ENCODE data around the gene CD3G. TPM values are rescaled to one million over a fixed set of nuclear protein-coding genes. Genes with fewer than 3 reads are reported as not detected.
A peak's percentile ranks its signal among the peaks of the same experiment; 100 is the strongest.

CD3G gene
- total RNA-seq, 2 experiments from 2014 or later, result 102 to 109 TPM

- H3K9me3 ChIP-seq (ENCODE audit: control insufficient read depth in 1 of 2, insufficient read depth in 1 of 2, low read length in 2 of 2), result no peaks in the 10 kb centered on the region
- peaks cover 28% of the 10 kb centered on the region for H3K4me1 ChIP-seq (ENCODE audit: insufficient read depth, low read length)
- no peak overlapping the region for H3K27ac ChIP-seq (ENCODE audit: low read depth in 1 of 2, low read length in 2 of 2)
- H3K4me3 ChIP-seq (ENCODE audit: low read length), result no peak overlapping the region
- peaks cover 11% of the 10 kb centered on the region for H3K36me3 ChIP-seq (ENCODE audit: insufficient read depth, low read length)
- Mint-ChIP-seq H3K9me3 (no peaks in the 10 kb centered on the region), H3K27ac (peak overlapping the region; percentile 99), H3K27me3 (peaks cover 8% of the 10 kb centered on the region), H3K36me3 (ENCODE audit: low read depth) (peaks cover 55% of the 10 kb centered on the region), H3K4me3 (peak overlapping the region; percentile 92), H3K4me1 (ENCODE audit: low read depth) (peaks cover 60% of the 10 kb centered on the region)
- intact Hi-C loops (cut with DNase I, micrococcal nuclease), result loop anchor here (2.0 to 5.0 kb wide), 3 partner anchors 13 to 79 kb away; partner anchors contain the start of genes CD3G (in 2 of the 2), ATP5MG (in 1 of the 2) and KMT2A (in 1 of the 2)
- DNase-seq (no peak), ATAC-seq (ENCODE audit: poor library complexity) (no peak)
- no peaks in the 10 kb centered on the region for H3K27me3 ChIP-seq (ENCODE audit: control insufficient read depth in 1 of 2, insufficient read depth in 2 of 2, low read length in 2 of 2)
- ChIA-PET POLR2A (no interaction called here), CTCF (no interaction called here)
- TF ChIP-seq CTCF (IDR thresholded peaks at IDR 0.05), result no peak
Observed at GRCh38 chr11:118358071-118358470, 13.9 kb downstream of the CD3G start.

DNA sequence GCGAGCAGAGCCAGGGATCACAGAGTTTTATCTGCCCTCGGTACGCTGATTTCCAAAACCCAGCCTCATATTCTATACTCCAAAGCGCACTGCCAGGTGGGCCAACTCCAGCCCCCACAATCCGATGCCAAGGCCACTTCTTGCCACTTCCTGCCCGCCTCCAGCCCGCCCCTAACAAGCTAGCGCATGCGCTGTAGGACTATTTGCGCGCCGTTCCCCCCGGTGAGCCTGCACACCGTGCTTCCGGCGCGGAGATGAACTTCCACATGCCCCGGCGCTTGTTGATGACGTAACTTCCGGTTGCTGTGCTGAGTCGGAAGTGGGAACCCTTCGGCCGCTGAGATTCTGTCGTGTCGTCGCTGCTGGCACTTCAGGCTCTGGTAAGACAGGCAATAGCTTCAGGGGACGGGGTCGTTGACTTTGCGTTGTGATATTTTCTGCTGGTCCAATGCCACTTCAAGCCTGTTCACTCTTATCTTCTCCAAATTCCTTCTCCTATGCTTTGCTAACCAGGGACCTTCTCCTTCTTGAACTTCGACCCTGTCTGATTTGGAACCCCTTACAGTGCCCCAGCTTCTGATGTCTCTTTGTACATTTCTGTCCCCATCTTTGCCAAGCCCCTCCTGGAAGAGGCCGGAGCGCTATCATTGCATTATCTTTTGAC is 15.3 kb downstream of the CD3G start, which contains the start of gene UBE4A:
Gene UBE4A (plus strand): TSS at position 306 of the 664 bp plus-strand sequence. CDS start 5,481 bp downstream, outside the sequence.
- H3K4me1 Mint-ChIP-seq (ENCODE audit: low read depth), result peaks cover 60% of the 10 kb centered on the region
- peak within 1 kb of the TSS; percentile 74 for H3K4me3 ChIP-seq (ENCODE audit: low read length)
- H3K4me3 Mint-ChIP-seq, result peak within 1 kb of the TSS; percentile 92
- H3K27ac ChIP-seq (ENCODE audit: low read depth in 1 of 2, low read length in 2 of 2), result peak within 1 kb of the TSS; percentile 89
- H3K4me1 ChIP-seq (ENCODE audit: insufficient read depth, low read length), result peaks cover 31% of the 10 kb centered on the region
- intact Hi-C loops (cut with DNase I, micrococcal nuclease), result loop anchor here (2.0 to 5.0 kb wide), 3 partner anchors 15 to 77 kb away; partner anchors contain the start of genes CD3G (in 2 of the 2), ATP5MG (in 1 of the 2) and KMT2A (in 1 of the 2)
- peak within 1 kb of the TSS; percentile 99 for H3K27ac Mint-ChIP-seq
- no peaks in the 10 kb centered on the region for H3K9me3 ChIP-seq (ENCODE audit: control insufficient read depth in 1 of 2, insufficient read depth in 1 of 2, low read length in 2 of 2)
- peaks cover 8% of the 10 kb centered on the region for H3K27me3 Mint-ChIP-seq
- DNase-seq (peak; percentile 95 to 99 (median 98)), ATAC-seq (ENCODE audit: poor library complexity) (peak; percentile 84)
- CTCF ChIA-PET, result interaction anchor here (1.0 to 1.9 kb wide), 3 partner anchors 17 to 161 kb away, joined by 5 to 7 read pairs (median 5); partner anchors contain the start of gene CD3D
- H3K9me3 Mint-ChIP-seq, result no peaks in the 10 kb centered on the region
- TF ChIP-seq CTCF (IDR thresholded peaks at IDR 0.05), result no peak
- peaks cover 12% of the 10 kb centered on the region for H3K36me3 ChIP-seq (ENCODE audit: insufficient read depth, low read length)
- POLR2A ChIA-PET, result interaction anchor here (0.7 to 1.9 kb wide), 22 partner anchors 15 to 214 kb away, joined by 3 to 32 read pairs (median 5); partner anchors contain the start of genes ARCN1, CD3D, CD3E and CD3G
- peaks cover 56% of the 10 kb centered on the region for H3K36me3 Mint-ChIP-seq (ENCODE audit: low read depth)
- no peaks in the 10 kb centered on the region for H3K27me3 ChIP-seq (ENCODE audit: control insufficient read depth in 1 of 2, insufficient read depth in 2 of 2, low read length in 2 of 2)

- Mint-ChIP-seq H3K4me1 (ENCODE audit: low read depth) (peaks cover 44% of the 10 kb centered on the region), H3K36me3 (ENCODE audit: low read depth) (peaks cover 84% of the 10 kb centered on the region), H3K27ac (no peak overlapping the region), H3K27me3 (no peaks in the 10 kb centered on the region), H3K4me3 (no peak overlapping the region), H3K9me3 (no peaks in the 10 kb centered on the region)
- no peak for TF ChIP-seq CTCF (IDR thresholded peaks at IDR 0.05)
- CTCF ChIA-PET, result interaction anchor here (0.8 to 1.4 kb wide), 3 partner anchors 19 to 167 kb away, joined by 3 to 5 read pairs (median 3); no protein-coding TSS in a partner anchor
- no peaks in the 10 kb centered on the region for H3K27me3 ChIP-seq (ENCODE audit: control insufficient read depth in 1 of 2, insufficient read depth in 2 of 2, low read length in 2 of 2)
- ATAC-seq (ENCODE audit: poor library complexity) (no peak), DNase-seq (no peak)
- intact Hi-C loops (cut with DNase I, micrococcal nuclease), result loop anchor here in 1 of 2 experiments (5.0 kb wide), 1 partner anchor 37 kb away; the partner anchor contains the start of gene ATP5MG
- H3K9me3 ChIP-seq (ENCODE audit: control insufficient read depth in 1 of 2, insufficient read depth in 1 of 2, low read length in 2 of 2), result no peaks in the 10 kb centered on the region
- no peak overlapping the region for H3K4me3 ChIP-seq (ENCODE audit: low read length)
- no peak overlapping the region for H3K27ac ChIP-seq (ENCODE audit: low read depth in 1 of 2, low read length in 2 of 2)
- POLR2A ChIA-PET, result interaction anchor here (0.7 to 1.0 kb wide), 2 partner anchors 8 to 61 kb away, joined by 3 read pairs; no protein-coding TSS in a partner anchor
- H3K4me1 ChIP-seq (ENCODE audit: insufficient read depth, low read length), result peaks cover 22% of the 10 kb centered on the region
- peaks cover 65% of the 10 kb centered on the region for H3K36me3 ChIP-seq (ENCODE audit: insufficient read depth, low read length)
Observed at GRCh38 chr11:118364956-118365615, 20.9 kb downstream of the CD3G start.

Measured in CD4-positive, alpha-beta T cell (primary cell).